Measurements from ENCODE around the gene PPP1R8.

GRCh38 chr1:27885114-27885528, 54.5 kb downstream of the PPP1R8 start:
- TF ChIP-seq CTCF (IDR thresholded peaks at IDR 0.05; ENCODE audit: low read depth, low read length) (no peak), MAX (IDR thresholded peaks at IDR 0.05; ENCODE audit: low read depth, low read length) (no peak), POLR2A (IDR thresholded peaks at IDR 0.05; ENCODE audit: extremely low read depth, insufficient read length) (no peak), MYC (IDR thresholded peaks at IDR 0.05; ENCODE audit: low read depth, low read length) (no peak)
